GM12892 (cell line): ENCODE measurements around the gene SLC39A11.

Source experiments
- DNase-seq: peaks from one replicate; pipeline ENCODE4 v3.0.0; 2011; ENCODE audit not compliant: insufficient read length
- FAIRE-seq: peaks from 2 replicates; lab custom pipeline; 2011; peaks lifted over from hg19 to GRCh38; lab: Jason Lieb, UNC
- POLR2A ChIP-seq: IDR thresholded peaks from 2 replicates; pipeline ENCODE4 v1.6.1; 2011; ENCODE audit warnings: low read depth, low read length, control low read depth
- POLR2AphosphoS5 ChIP-seq: IDR thresholded peaks from 2 replicates; pipeline ENCODE4 v1.6.1; 2011; ENCODE audit warnings: low read depth, low read length, control low read depth
- TAF1 ChIP-seq: IDR thresholded peaks from 2 replicates; pipeline ENCODE4 v1.6.1; 2011; ENCODE audit warnings: low read depth, mild to moderate bottlenecking, control low read depth, low read length, borderline replicate concordance

Gene SLC39A11

DNA sequence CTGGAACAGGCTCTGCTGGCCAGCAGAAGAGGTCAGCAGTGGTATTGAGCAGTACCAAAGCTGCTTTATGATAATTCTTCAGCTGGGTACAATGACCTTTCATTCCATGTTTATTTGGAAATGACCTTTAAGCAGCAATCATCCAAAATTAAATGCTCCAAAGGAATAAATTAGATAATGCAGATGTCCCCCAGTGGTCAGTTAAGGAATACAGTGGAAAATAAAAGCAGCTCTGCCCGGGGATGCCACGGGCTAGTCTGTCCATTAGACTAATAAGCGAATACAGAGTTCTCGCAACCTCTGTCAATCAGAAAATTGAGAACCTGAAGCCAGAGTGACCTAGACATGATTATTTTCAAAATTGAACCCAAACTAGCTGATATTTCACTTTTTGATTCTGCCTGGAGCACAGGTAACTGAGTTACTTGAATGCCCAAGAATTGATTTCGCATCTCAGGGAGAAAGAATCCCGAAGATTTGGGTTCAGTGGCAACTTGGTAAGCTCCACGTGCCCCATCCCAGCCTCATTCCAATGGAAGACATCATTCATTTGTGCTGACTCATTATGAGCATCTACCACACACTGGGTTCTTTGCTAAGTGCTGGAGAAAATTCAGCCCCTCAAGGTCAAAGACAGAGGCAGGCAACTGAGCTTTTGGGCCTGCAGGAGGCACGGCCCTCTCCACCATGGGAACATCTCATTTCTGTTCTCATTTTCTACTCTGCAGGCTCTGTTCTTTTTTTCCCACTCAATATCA, 34.4 kb upstream of the SLC39A11 start:
- no peak for TF ChIP-seq POLR2A
- TF ChIP-seq POLR2AphosphoS5 = no peak
- no peak for TF ChIP-seq TAF1
- FAIRE-seq (no peak), DNase-seq (no peak)

DNA sequence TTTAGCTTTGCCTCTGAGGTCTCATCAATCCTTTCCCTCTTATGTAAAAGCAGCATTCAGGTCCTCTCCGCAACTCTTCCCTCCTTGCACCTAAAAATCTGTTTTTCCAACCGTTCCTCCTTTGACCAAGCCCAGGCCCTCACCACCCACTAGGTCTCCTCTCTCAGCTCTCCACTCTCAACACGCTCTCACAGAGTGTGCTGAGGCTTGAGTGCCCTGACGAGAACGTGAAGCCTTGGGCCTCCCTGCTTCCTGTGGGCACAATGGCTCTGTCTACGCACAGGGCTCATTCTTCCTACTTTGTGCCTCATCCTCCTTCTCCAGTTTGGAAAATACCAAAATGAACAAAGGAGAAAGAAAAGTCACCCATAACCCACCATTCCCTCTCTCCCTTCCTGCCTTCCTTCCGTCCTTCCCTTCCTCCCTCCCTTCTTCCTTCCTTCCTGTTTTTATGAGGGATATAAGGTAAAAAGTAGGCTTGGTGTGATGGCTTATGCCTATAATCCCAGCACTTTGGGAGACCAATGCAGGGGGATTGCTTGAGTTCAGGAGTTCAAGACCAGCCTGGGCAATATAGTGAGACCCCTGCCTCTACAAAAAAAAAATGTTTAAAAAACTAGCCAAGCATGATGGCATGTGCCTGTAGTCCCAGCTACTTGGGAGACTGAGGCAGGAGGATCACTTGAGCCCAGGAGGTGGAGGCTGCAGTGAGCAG, 31.3 kb upstream of the SLC39A11 start:
- TF ChIP-seq TAF1 = no peak
- no peak for TF ChIP-seq POLR2AphosphoS5
- no peak for TF ChIP-seq POLR2A
- DNase-seq (no peak), FAIRE-seq (no peak)

DNA sequence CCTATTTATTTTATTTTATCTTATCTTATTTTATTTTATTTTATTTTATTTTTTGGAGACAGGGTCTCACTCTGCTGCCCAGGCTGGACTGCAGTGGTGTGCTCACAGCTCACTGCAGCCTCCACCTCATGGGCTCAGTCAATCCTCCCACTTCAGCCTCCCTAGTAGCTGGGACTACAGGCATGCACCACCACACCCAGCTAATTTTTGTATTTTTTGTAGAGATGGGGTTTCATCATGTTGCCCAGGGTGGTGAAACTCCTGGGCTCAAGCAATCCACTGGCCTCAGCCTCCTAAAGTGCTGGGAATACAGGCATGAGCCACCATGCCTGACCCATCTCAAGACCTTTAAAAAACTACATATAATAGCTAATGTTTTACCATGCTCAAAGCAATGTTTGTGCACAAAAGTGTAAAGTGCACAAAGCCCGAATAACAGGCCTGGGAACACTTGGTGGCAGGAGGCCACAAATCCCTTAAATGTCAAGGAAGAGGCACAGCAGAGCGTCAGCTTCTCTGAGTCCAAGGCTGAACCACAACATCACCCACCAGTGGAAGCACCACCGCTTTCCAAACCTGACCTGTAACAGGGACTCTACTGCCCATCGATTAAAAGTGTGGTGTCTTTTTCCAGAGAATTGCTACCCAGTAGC, 30.6 kb upstream of the SLC39A11 start:
- no peak for TF ChIP-seq POLR2A
- no peak for TF ChIP-seq POLR2AphosphoS5
- no peak for TF ChIP-seq TAF1
- no peak for DNase-seq
- FAIRE-seq = no peak

DNA sequence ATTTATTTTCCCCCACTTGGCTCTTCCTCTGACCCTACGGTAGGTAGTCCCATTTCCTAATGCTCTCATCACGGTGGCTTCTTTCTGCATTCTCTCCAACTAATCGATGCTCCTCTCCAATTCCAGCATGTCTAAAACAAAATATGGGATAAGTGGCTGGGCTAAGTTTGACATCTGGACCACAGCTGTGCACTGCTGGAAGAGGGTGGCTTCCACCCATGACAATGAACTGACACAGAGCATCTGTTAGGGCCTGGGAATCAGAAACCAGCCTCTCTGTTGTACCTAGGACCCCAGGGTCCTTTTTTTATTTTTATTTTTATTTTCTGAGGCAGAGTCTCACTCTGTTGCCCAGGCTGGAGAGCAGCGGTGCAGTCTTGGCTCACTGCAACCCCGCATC, 29.0 kb upstream of the SLC39A11 start:
- DNase-seq = no peak
- TF ChIP-seq TAF1 (no peak), POLR2AphosphoS5 (no peak), POLR2A (no peak)
- no peak for FAIRE-seq

DNA sequence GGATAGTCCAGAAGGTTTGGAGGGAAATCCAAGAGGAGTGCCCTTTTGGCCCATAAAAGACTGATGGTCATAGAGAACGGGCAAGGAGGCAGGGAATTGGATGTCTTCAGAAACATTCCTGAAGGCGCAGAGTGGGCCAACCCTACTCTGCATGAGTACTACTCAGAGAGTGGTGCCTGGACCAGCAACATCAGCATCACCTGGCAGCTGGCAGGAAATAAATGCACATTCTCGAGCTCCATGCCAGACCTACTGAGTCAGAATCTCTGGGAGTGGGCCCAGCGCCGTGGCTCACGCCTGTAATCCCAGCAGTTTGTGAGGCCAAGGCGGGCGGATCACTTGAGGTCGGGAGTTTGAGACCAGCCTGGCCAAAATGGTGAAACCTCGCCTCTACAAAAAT, 27.1 kb upstream of the SLC39A11 start:
- no peak for DNase-seq
- FAIRE-seq = no peak
- TF ChIP-seq POLR2A (no peak), POLR2AphosphoS5 (no peak)

DNA sequence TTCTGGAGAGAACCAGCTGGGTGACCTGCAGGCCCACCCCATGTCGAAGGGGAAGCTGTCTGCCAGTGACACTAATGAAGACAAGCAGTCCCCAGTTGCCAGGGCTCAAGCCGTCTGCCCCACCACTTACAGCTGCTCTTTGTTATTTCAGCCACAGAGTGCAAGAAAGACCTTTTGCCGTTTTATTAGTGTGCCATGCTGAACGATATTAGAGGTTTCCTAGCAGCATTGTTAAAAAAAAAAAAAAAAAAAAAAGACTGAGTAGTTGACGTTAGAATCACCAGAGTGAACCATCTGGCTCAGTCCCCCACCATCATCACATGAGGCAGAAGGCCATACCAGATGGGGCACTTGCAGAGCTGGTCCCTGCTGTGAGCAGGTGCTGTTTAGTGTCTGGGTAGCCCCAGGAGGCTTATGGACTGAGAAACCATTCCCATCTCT, 26.5 kb upstream of the SLC39A11 start:
- no peak for TF ChIP-seq TAF1
- no peak for TF ChIP-seq POLR2AphosphoS5
- no peak for TF ChIP-seq POLR2A
- FAIRE-seq = no peak
- DNase-seq = no peak

DNA sequence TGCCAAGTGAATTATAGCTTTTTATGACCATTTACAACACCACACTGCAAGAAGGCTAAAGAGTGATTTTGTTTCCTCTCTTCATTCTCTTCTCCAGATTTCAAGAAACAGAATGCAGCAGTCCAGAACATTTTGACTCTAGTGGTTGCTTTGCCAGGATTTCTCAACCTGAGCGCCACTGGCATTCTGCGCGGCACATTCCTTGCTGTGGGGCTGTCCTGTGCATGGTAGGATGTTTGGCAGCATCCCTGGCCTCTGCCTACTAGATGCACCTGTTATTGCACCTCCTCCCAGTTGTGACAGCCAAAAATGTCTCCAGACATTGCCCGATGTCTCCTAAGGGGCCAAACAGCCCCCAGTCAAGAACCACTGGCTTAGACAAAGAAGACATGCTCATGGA, 25.7 kb upstream of the SLC39A11 start:
- FAIRE-seq (no peak), DNase-seq (no peak)
- TF ChIP-seq POLR2A = no peak
- no peak for TF ChIP-seq TAF1
- TF ChIP-seq POLR2AphosphoS5 = no peak

DNA sequence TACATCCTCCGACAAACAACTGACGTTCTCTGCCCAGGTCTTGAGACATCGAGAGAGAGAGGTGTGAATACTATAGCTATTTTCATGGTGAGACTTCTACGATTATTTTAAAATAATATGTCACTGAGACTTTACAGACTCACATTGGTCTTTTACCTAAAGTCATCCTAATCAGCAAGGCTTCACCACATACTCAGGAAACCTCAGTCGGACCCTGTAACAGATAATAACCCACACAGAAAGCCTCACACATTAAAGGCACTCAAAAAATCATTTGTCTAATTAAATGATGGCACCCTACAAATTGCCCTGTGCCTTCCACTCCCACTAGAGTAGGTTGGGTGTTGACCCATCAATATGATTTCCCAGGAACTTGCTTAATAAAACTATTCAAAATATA, 19.8 kb upstream of the SLC39A11 start:
- TF ChIP-seq POLR2AphosphoS5 (no peak), TAF1 (no peak), POLR2A (no peak)
- FAIRE-seq (no peak), DNase-seq (no peak)

DNA sequence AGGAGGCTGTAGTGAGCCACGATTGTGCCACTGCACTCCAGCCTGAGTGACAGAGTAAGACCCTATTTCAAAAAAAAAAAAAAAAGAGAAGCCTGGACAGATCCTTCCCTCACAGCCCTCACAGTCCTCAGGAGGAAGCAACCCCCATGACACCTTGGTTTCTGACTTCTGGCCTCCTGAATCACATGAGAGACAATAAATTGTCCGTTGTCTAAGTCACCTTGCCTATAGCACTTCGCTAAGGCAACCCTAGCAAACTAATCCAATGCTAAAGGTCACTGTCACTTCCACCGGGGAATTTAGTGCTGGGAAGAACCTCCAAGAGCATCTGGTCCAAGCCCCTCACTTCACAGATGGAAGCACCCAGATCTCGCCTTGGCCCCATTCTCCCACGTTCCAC, 18.9 kb upstream of the SLC39A11 start:
- TF ChIP-seq POLR2A (no peak), TAF1 (no peak), POLR2AphosphoS5 (no peak)
- no peak for FAIRE-seq
- no peak for DNase-seq

DNA sequence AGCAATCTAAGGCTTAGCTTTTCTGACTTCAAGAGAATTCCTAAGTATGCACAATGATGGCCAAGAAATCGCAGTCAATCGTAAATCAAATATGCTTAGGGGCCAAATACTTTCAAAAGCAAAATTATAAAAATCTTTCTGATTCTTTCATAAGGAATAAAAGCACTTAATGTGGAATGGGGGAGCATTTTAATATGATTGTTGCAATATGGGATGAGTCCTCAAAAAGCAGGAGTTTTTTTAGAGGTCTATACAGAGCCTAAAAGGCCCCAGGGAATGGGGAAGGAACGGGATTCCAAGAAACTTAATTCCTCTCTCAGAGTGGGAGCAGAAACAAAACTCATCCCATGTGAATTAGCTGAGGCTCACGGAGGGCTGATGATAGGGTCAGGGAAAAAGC, 14.7 kb upstream of the SLC39A11 start:
- FAIRE-seq = no peak
- TF ChIP-seq POLR2A (no peak), POLR2AphosphoS5 (no peak), TAF1 (no peak)
- no peak for DNase-seq

DNA sequence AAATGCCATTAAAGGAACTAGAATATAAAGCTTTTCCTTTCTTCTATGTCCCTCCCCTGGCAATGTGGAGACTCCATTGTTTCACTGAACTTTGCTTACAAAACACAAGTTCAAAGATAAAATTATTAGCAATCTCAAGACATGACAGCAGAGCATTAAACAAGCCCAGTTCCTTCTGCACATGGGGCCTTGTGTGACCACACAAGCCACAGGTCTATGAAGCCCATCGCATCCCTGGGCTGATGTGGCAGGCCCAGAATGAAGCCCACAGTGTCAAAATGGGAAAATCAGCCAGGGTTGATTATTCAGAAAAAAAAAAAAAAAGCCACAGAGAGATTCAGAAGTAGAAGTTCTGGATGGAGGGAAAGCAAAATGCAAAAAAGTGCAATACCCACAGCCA, 12.9 kb upstream of the SLC39A11 start:
- TF ChIP-seq POLR2AphosphoS5 (no peak), TAF1 (no peak), POLR2A (no peak)
- FAIRE-seq = no peak

More for the DNA sequence above, 12.9 kb upstream of the SLC39A11 start:
- DNase-seq = no peak
